Activated naive CD8-positive, alpha-beta T cell treated with anti-CD3 and anti-CD28 coated beads, Interleukin-2, amount 10 ng/mL, durations not matched to agents 7 days and 5 days (primary cell): ENCODE measurements around the gene MACO1. TPM values are rescaled to one million over a fixed set of nuclear protein-coding genes. Genes with fewer than 3 reads are reported as not detected.
A peak's percentile ranks its signal among the peaks of the same experiment; 100 is the strongest.

Source experiments
- ATAC-seq: fragments of 150-1000 bp; cut with Tn5 transposase; one replicate; pipeline ENCODE4 v1.10.0; 2021; ENCODE audit warnings: low read depth, moderate library complexity
- POLR2A ChIA-PET: fragments of 350-600 bp; sonication (Branson Sonifier 250); formaldehyde crosslinking; loops from one replicate; lab custom pipeline; 2021; ENCODE audit warnings: antibody characterized with exemption; lab: Charles Lee
- DNase-seq: peaks from one replicate; pipeline ENCODE4 v3.0.0; 2021
- H3K27ac Mint-ChIP-seq: one replicate; pipeline ENCODE4 v1.8.0; 2022; ENCODE audit warnings: mild to moderate bottlenecking, mixed read lengths
- H3K27me3 Mint-ChIP-seq: one replicate; pipeline ENCODE4 v1.8.0; 2022; ENCODE audit warnings: mild to moderate bottlenecking, moderate library complexity, mixed read lengths
- H3K36me3 Mint-ChIP-seq: one replicate; pipeline ENCODE4 v1.8.0; 2021; ENCODE audit warnings: mild to moderate bottlenecking, mixed read lengths
- H3K4me1 Mint-ChIP-seq: one replicate; pipeline ENCODE4 v1.8.0; 2021; ENCODE audit warnings: mixed read lengths
- H3K4me3 Mint-ChIP-seq: one replicate; pipeline ENCODE4 v1.8.0; 2022; ENCODE audit warnings: mild to moderate bottlenecking, moderate library complexity, mixed read lengths
- H3K9me3 Mint-ChIP-seq: one replicate; pipeline ENCODE4 v1.8.0; 2021; ENCODE audit warnings: mixed read lengths
- total RNA-seq, 2 experiments: library from RNA; stranded (reverse); gene quantifications; one replicate each; pipeline ENCODE4 v1.2.3, GENCODE V29; 2021

The MACO1 gene
- total RNA-seq, 2 experiments from 2014 or later = 20.6 to 21.1 TPM

GRCh38 chr1:25517476-25518394 is 87.0 kb downstream of the MACO1 start:
- H3K9me3 Mint-ChIP-seq = no peaks in the 10 kb centered on the region
- H3K27me3 Mint-ChIP-seq = no peaks in the 10 kb centered on the region
- DNase-seq = peak; percentile 10
- no peaks in the 10 kb centered on the region for H3K36me3 Mint-ChIP-seq
- H3K27ac Mint-ChIP-seq = no peak overlapping the region
- POLR2A ChIA-PET = no interaction called here
- ATAC-seq = no peak
- peaks cover 2% of the 10 kb centered on the region for H3K4me1 Mint-ChIP-seq
- no peak overlapping the region for H3K4me3 Mint-ChIP-seq

- no peaks in the 10 kb centered on the region for H3K27me3 Mint-ChIP-seq
- POLR2A ChIA-PET = no interaction called here
- H3K27ac Mint-ChIP-seq = no peak overlapping the region
- ATAC-seq (no peak), DNase-seq (no peak)
- H3K9me3 Mint-ChIP-seq = no peaks in the 10 kb centered on the region
- peaks cover 2% of the 10 kb centered on the region for H3K4me1 Mint-ChIP-seq
- no peaks in the 10 kb centered on the region for H3K36me3 Mint-ChIP-seq
- no peak overlapping the region for H3K4me3 Mint-ChIP-seq
Observed at GRCh38 chr1:25519624-25520023, 88.9 kb downstream of the MACO1 start.

GRCh38 chr1:25520446-25521061 is 89.9 kb downstream of the MACO1 start:
- H3K27ac Mint-ChIP-seq = no peak overlapping the region
- H3K4me3 Mint-ChIP-seq = no peak overlapping the region
- ATAC-seq (peak; percentile 65), DNase-seq (peak; percentile 68)
- H3K36me3 Mint-ChIP-seq = peaks cover 1% of the 10 kb centered on the region
- H3K4me1 Mint-ChIP-seq = peaks cover 4% of the 10 kb centered on the region
- H3K9me3 Mint-ChIP-seq = peaks cover 4% of the 10 kb centered on the region
- H3K27me3 Mint-ChIP-seq = no peaks in the 10 kb centered on the region
- POLR2A ChIA-PET = no interaction called here

- ATAC-seq (no peak), DNase-seq (peak; percentile 12)
- peaks cover 5% of the 10 kb centered on the region for H3K4me1 Mint-ChIP-seq
- POLR2A ChIA-PET = no interaction called here
- H3K27ac Mint-ChIP-seq = no peak overlapping the region
- H3K36me3 Mint-ChIP-seq = peaks cover 1% of the 10 kb centered on the region
- no peaks in the 10 kb centered on the region for H3K27me3 Mint-ChIP-seq
- H3K4me3 Mint-ChIP-seq = no peak overlapping the region
- peaks cover 5% of the 10 kb centered on the region for H3K9me3 Mint-ChIP-seq
Observed at GRCh38 chr1:25522031-25522655, 91.4 kb downstream of the MACO1 start.

- ATAC-seq (no peak), DNase-seq (peak; percentile 30)
- H3K36me3 Mint-ChIP-seq = peaks cover 1% of the 10 kb centered on the region
- peaks cover 5% of the 10 kb centered on the region for H3K4me1 Mint-ChIP-seq
- peaks cover 5% of the 10 kb centered on the region for H3K9me3 Mint-ChIP-seq
- no peak overlapping the region for H3K4me3 Mint-ChIP-seq
- H3K27ac Mint-ChIP-seq = no peak overlapping the region
- no peaks in the 10 kb centered on the region for H3K27me3 Mint-ChIP-seq
- POLR2A ChIA-PET = no interaction called here
Observed at GRCh38 chr1:25523542-25523941, 92.8 kb downstream of the MACO1 start.

GRCh38 chr1:25524568-25525360 is 94.1 kb downstream of the MACO1 start:
- no peak overlapping the region for H3K27ac Mint-ChIP-seq
- peaks cover 1% of the 10 kb centered on the region for H3K36me3 Mint-ChIP-seq
- no peaks in the 10 kb centered on the region for H3K27me3 Mint-ChIP-seq
- peaks cover 6% of the 10 kb centered on the region for H3K9me3 Mint-ChIP-seq
- no peak for ATAC-seq
- H3K4me3 Mint-ChIP-seq = no peak overlapping the region
- no peak for DNase-seq
- POLR2A ChIA-PET = interaction anchor here (1.4 kb wide), 1 partner anchor 24 kb away, joined by 3 read pairs; no protein-coding TSS in a partner anchor
- peaks cover 5% of the 10 kb centered on the region for H3K4me1 Mint-ChIP-seq

- ATAC-seq (no peak), DNase-seq (no peak)
- no peaks in the 10 kb centered on the region for H3K27me3 Mint-ChIP-seq
- H3K4me3 Mint-ChIP-seq = no peak overlapping the region
- peaks cover 1% of the 10 kb centered on the region for H3K36me3 Mint-ChIP-seq
- peaks cover 6% of the 10 kb centered on the region for H3K9me3 Mint-ChIP-seq
- H3K27ac Mint-ChIP-seq = no peak overlapping the region
- peaks cover 5% of the 10 kb centered on the region for H3K4me1 Mint-ChIP-seq
- POLR2A ChIA-PET = interaction anchor here (1.4 kb wide), 1 partner anchor 24 kb away, joined by 3 read pairs; no protein-coding TSS in a partner anchor
Observed at GRCh38 chr1:25525361-25525688, 94.6 kb downstream of the MACO1 start.

GRCh38 chr1:25526753-25527152 is 96.1 kb downstream of the MACO1 start:
- no peak for ATAC-seq
- no peak overlapping the region for H3K27ac Mint-ChIP-seq
- peaks cover 6% of the 10 kb centered on the region for H3K9me3 Mint-ChIP-seq
- no peak overlapping the region for H3K4me3 Mint-ChIP-seq
- H3K4me1 Mint-ChIP-seq = peaks cover 3% of the 10 kb centered on the region
- no peak for DNase-seq
- POLR2A ChIA-PET = interaction anchor here (0.6 kb wide), 1 partner anchor 82 kb away, joined by 3 read pairs; no protein-coding TSS in a partner anchor
- H3K36me3 Mint-ChIP-seq = peaks cover 1% of the 10 kb centered on the region
- H3K27me3 Mint-ChIP-seq = no peaks in the 10 kb centered on the region

GRCh38 chr1:25527226-25527846 is 96.6 kb downstream of the MACO1 start:
- H3K4me3 Mint-ChIP-seq = no peak overlapping the region
- H3K9me3 Mint-ChIP-seq = peaks cover 6% of the 10 kb centered on the region
- DNase-seq (no peak), ATAC-seq (no peak)
- no peaks in the 10 kb centered on the region for H3K27me3 Mint-ChIP-seq
- POLR2A ChIA-PET = no interaction called here
- peaks cover 3% of the 10 kb centered on the region for H3K4me1 Mint-ChIP-seq
- H3K27ac Mint-ChIP-seq = no peak overlapping the region
- peaks cover 1% of the 10 kb centered on the region for H3K36me3 Mint-ChIP-seq

GRCh38 chr1:25527946-25528595 is 97.4 kb downstream of the MACO1 start:
- Mint-ChIP-seq H3K27me3 (peaks cover 1% of the 10 kb centered on the region), H3K4me3 (no peak overlapping the region), H3K4me1 (peaks cover 3% of the 10 kb centered on the region), H3K36me3 (peaks cover 1% of the 10 kb centered on the region), H3K27ac (no peak overlapping the region), H3K9me3 (peaks cover 6% of the 10 kb centered on the region)
- ATAC-seq (no peak), DNase-seq (no peak)
- POLR2A ChIA-PET = no interaction called here

GRCh38 chr1:25528881-25529517 is 98.3 kb downstream of the MACO1 start:
- H3K27ac Mint-ChIP-seq = no peak overlapping the region
- peaks cover 1% of the 10 kb centered on the region for H3K36me3 Mint-ChIP-seq
- POLR2A ChIA-PET = no interaction called here
- H3K4me1 Mint-ChIP-seq = peaks cover 3% of the 10 kb centered on the region
- H3K9me3 Mint-ChIP-seq = peaks cover 6% of the 10 kb centered on the region
- no peak overlapping the region for H3K4me3 Mint-ChIP-seq
- H3K27me3 Mint-ChIP-seq = peaks cover 1% of the 10 kb centered on the region
- DNase-seq = no peak
- no peak for ATAC-seq
